HUES48 (cell line): ENCODE measurements around the gene RCCD1.
"Not testable (repeated sequence)": the region's sequence is repeated elsewhere in the genome, so short reads cannot be mapped to it uniquely, and the experiment has no call there.

Experiments
- H3K27ac ChIP-seq: one replicate; pipeline ENCODE4 v1.7.0; 2013; ENCODE audit warnings: low read depth, low read length, inconsistent platforms
- H3K27me3 ChIP-seq: 2 replicates; pipeline ENCODE4 v1.6.1; 2013; ENCODE audit warnings: mild to moderate bottlenecking, low read length; ENCODE audit not compliant: control insufficient read depth, insufficient read depth
- H3K36me3 ChIP-seq: 2 replicates; pipeline ENCODE4 v1.6.1; 2013; ENCODE audit warnings: low read length; ENCODE audit not compliant: control insufficient read depth, insufficient read depth
- H3K4me1 ChIP-seq: 2 replicates; pipeline ENCODE4 v1.6.1; 2013; ENCODE audit warnings: mild to moderate bottlenecking, low read length; ENCODE audit not compliant: control insufficient read depth, insufficient read depth
- H3K4me3 ChIP-seq: 2 replicates; pipeline ENCODE4 v1.5.1; 2013; ENCODE audit warnings: mild to moderate bottlenecking, low read depth, low read length
- H3K9ac ChIP-seq: 2 replicates; pipeline ENCODE4 v1.6.1; 2013; ENCODE audit warnings: mild to moderate bottlenecking, low read depth, low read length, moderate library complexity
- H3K9me3 ChIP-seq: 2 replicates; pipeline ENCODE4 v1.6.1; 2013; ENCODE audit warnings: low read length; ENCODE audit not compliant: control insufficient read depth, insufficient read depth

The RCCD1 gene

DNA sequence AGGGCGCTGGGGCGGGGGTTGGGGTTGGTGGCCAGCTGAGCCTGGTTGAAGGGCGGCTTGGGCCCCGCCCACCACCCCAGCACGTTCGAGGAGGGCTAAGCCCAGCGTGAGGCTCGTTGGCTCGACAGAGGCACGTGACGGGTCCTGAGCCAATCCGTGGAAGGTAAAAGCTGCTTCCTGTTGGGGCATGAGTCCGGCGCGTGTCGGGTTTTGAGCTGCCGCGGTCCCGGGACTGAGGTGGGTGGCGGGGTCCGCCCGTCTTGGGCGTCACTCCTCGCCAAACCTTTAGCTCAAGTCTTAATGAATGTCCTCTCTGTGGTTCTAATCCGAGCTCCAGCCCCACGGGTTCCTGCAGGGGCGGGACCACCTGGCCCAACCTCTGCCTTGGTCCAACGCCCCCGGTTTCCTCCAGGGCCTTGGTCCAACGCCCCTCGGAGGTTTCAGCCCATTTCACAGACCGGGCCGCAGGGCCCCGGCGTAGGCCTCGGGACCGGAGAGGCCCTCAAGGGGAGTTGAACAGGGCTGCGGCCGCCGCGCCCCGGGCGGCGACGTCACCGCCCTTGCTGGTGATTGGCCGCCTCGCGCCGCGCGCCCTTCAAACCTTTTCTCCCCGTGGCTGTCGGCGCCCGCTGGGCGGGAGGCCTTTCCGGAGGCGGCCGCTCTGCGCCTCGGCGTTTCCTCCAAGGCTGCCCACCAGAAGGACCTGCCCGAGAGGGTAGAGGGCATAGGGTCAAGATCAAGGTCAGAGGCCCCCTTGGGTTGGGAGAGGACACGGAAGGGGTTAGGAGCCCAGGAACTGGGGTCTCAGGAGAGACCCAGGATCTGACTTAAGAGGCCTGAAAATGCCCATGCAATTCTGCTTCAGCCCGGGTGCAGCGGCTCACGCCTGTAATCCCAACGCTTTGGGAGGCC is at the start of gene RCCD1:
TSS of gene RCCD1 (plus strand) at position 173 of the 912 bp plus-strand sequence. CDS start 1,851 bp downstream, outside the sequence.
- H3K4me3 ChIP-seq, result peak within 1 kb of the TSS; percentile 77
- H3K4me1 ChIP-seq, result peaks cover 15% of the 10 kb centered on the region
- H3K27me3 ChIP-seq, result no peaks in the 10 kb centered on the region
- peak within 1 kb of the TSS; percentile 97 for H3K27ac ChIP-seq
- no peaks in the 10 kb centered on the region for H3K9me3 ChIP-seq
- peak within 1 kb of the TSS; percentile 95 for H3K9ac ChIP-seq
- peaks cover 44% of the 10 kb centered on the region for H3K36me3 ChIP-seq

GRCh38 chr15:90905306-90906180 is 49.1 kb upstream of the RCCD1 start:
- Histone ChIP-seq H3K36me3 (peaks cover 11% of the 10 kb centered on the region; the same call in 1 of the 2 replicates), H3K4me1 (peaks cover 16% of the 10 kb centered on the region), H3K27ac (no peak overlapping the region), H3K27me3 (peaks cover 20% of the 10 kb centered on the region), H3K9ac (no peak overlapping the region), H3K9me3 (no peaks in the 10 kb centered on the region), H3K4me3 (no peak overlapping the region)

- peaks cover 15% of the 10 kb centered on the region for H3K36me3 ChIP-seq
- peaks cover 17% of the 10 kb centered on the region for H3K27me3 ChIP-seq
- H3K4me1 ChIP-seq, result peaks cover 16% of the 10 kb centered on the region
- no peaks in the 10 kb centered on the region for H3K9me3 ChIP-seq
- H3K9ac ChIP-seq, result no peak overlapping the region
- no peak overlapping the region for H3K27ac ChIP-seq
- H3K4me3 ChIP-seq, result no peak overlapping the region
Measured at GRCh38 chr15:90906181-90906849, 48.4 kb upstream of the RCCD1 start.

GRCh38 chr15:90907051-90907660 is 47.5 kb upstream of the RCCD1 start:
- Histone ChIP-seq H3K9ac (no peak overlapping the region), H3K4me1 (peaks cover 8% of the 10 kb centered on the region), H3K27ac (no peak overlapping the region), H3K9me3 (no peaks in the 10 kb centered on the region), H3K4me3 (no peak overlapping the region), H3K36me3 (peaks cover 23% of the 10 kb centered on the region), H3K27me3 (peaks cover 11% of the 10 kb centered on the region)

- H3K4me3 ChIP-seq, result no peak overlapping the region
- peaks cover 24% of the 10 kb centered on the region for H3K36me3 ChIP-seq
Measured at GRCh38 chr15:90907838-90908507, 46.7 kb upstream of the RCCD1 start.

DNA sequence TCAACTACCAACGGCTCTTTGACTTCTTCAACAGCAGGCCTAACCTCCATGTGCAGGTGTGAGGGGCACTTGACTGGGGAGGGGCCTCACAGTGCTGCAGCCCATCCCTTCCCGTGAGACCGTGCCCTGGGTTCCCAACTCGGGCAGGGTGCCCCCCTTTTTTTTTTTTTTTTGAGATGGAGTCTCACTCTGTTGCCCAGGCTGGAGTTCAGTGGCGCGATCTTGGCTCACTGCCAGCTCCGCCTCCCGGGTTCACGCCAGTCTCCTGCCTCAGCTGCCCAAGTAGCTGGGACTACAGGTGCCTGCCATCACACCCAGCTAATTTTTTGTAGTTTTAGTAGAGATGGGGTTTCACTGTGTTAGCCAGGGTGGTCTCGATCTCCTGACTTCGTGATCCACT is 45.2 kb upstream of the RCCD1 start:
- peaks cover 31% of the 10 kb centered on the region for H3K36me3 ChIP-seq
- H3K4me3 ChIP-seq, H3K9me3 ChIP-seq, H3K9ac ChIP-seq, H3K27ac ChIP-seq, H3K27me3 ChIP-seq, H3K4me1 ChIP-seq: not testable (repeated sequence)

More at GRCh38 chr15:90907838-90908507, 46.7 kb upstream of the RCCD1 start:
- Histone ChIP-seq H3K9ac (no peak overlapping the region), H3K27ac (no peak overlapping the region), H3K9me3 (no peaks in the 10 kb centered on the region), H3K4me1 (peaks cover 8% of the 10 kb centered on the region), H3K27me3 (peaks cover 11% of the 10 kb centered on the region)

GRCh38 chr15:90909976-90910375 is 44.7 kb upstream of the RCCD1 start:
- Histone ChIP-seq H3K4me3 (no peak overlapping the region), H3K9me3 (no peaks in the 10 kb centered on the region), H3K27ac (no peak overlapping the region), H3K4me1 (no peaks in the 10 kb centered on the region), H3K9ac (no peak overlapping the region), H3K36me3 (peaks cover 31% of the 10 kb centered on the region), H3K27me3 (no peaks in the 10 kb centered on the region)

- Histone ChIP-seq H3K4me1 (no peaks in the 10 kb centered on the region), H3K27ac (no peak overlapping the region), H3K9ac (no peak overlapping the region), H3K9me3 (no peaks in the 10 kb centered on the region), H3K27me3 (no peaks in the 10 kb centered on the region), H3K36me3 (peaks cover 30% of the 10 kb centered on the region), H3K4me3 (no peak overlapping the region)
Measured at GRCh38 chr15:90910441-90911301, 44.0 kb upstream of the RCCD1 start.

- peaks cover 29% of the 10 kb centered on the region for H3K36me3 ChIP-seq
- no peak overlapping the region for H3K9ac ChIP-seq
- no peak overlapping the region for H3K27ac ChIP-seq
- no peaks in the 10 kb centered on the region for H3K4me1 ChIP-seq
- H3K27me3 ChIP-seq, result no peaks in the 10 kb centered on the region
- no peaks in the 10 kb centered on the region for H3K9me3 ChIP-seq
- H3K4me3 ChIP-seq, result no peak overlapping the region
Measured at GRCh38 chr15:90911302-90911623, 43.4 kb upstream of the RCCD1 start.
